DOHH2 (cell line): Measurements from ENCODE around the gene KCNH1.

ENCODE experiments used
- H3F3A ChIP-seq: fragments of 200-600 bp; sonication (generic), shearing (Covaris generic); 2 replicates; pipeline ENCODE4 v1.6.0; 2016; ENCODE audit warnings: antibody characterized with exemption, mild to moderate bottlenecking; ENCODE audit not compliant: control insufficient read depth, insufficient read depth
- H3K27ac ChIP-seq: fragments of 200-600 bp; sonication (generic); 2 replicates; pipeline ENCODE4 v1.5.1; 2014; ENCODE audit warnings: low read depth, mild to moderate bottlenecking, low read length, moderate library complexity
- H3K27me3 ChIP-seq: fragments of 200-600 bp; sonication (generic); 2 replicates; pipeline ENCODE4 v1.6.1; 2014; ENCODE audit warnings: mild to moderate bottlenecking, low read length, mixed read lengths; ENCODE audit not compliant: control insufficient read depth
- H3K36me3 ChIP-seq: fragments of 200-600 bp; sonication (generic); 2 replicates; pipeline ENCODE4 v1.6.1; 2014; ENCODE audit warnings: mild to moderate bottlenecking, low read length, moderate library complexity, mixed read lengths; ENCODE audit not compliant: control insufficient read depth
- H3K4me1 ChIP-seq: fragments of 200-600 bp; sonication (generic); 2 replicates; pipeline ENCODE4 v1.6.1; 2014; ENCODE audit warnings: mild to moderate bottlenecking, low read length, mixed read lengths; ENCODE audit not compliant: control insufficient read depth
- H3K4me2 ChIP-seq: fragments of 200-600 bp; sonication (generic); 2 replicates; pipeline ENCODE4 v1.6.0; 2014; ENCODE audit warnings: mild to moderate bottlenecking, low read length, moderate library complexity
- H3K4me3 ChIP-seq: fragments of 200-600 bp; sonication (generic); 2 replicates; pipeline ENCODE4 v1.5.1; 2014; ENCODE audit warnings: mild to moderate bottlenecking, low read length, mixed read lengths
- H3K79me2 ChIP-seq: fragments of 200-600 bp; sonication (generic); 2 replicates; pipeline ENCODE4 v1.6.1; 2014; ENCODE audit warnings: mild to moderate bottlenecking, low read length, mixed read lengths; ENCODE audit not compliant: control insufficient read depth
- H3K9me2 ChIP-seq: fragments of 200-600 bp; sonication (generic); replicated peaks from 2 replicates; pipeline ENCODE4 v1.6.1; 2014; ENCODE audit warnings: mild to moderate bottlenecking, low read length, mixed read lengths; ENCODE audit not compliant: control insufficient read depth
- H3K9me3 ChIP-seq: fragments of 200-600 bp; sonication (generic); 2 replicates; pipeline ENCODE4 v1.6.1; 2014; ENCODE audit warnings: antibody characterized with exemption, low read length, mixed read lengths; ENCODE audit not compliant: control insufficient read depth, insufficient read depth
- H4K20me1 ChIP-seq: fragments of 200-600 bp; sonication (generic); 2 replicates; pipeline ENCODE4 v1.6.0; 2014; ENCODE audit warnings: low read depth, mild to moderate bottlenecking, antibody characterized with exemption, low read length, moderate library complexity; ENCODE audit not compliant: control insufficient read depth, insufficient read depth
- EZH2phosphoT487 ChIP-seq: fragments of 200-600 bp; sonication (generic); IDR thresholded peaks from 2 replicates; pipeline ENCODE4 v1.6.1; 2017; ENCODE audit warnings: borderline replicate concordance, mild to moderate bottlenecking, antibody characterized with exemption, low read length, moderate library complexity, mixed read lengths
- TF ChIP-seq, protein P1 (sequence below): fragments of 200-600 bp; sonication (generic); IDR thresholded peaks from one replicate; pipeline ENCODE4 v1.5.1; 2014; ENCODE audit warnings: antibody characterized with exemption, mild to moderate bottlenecking, low read depth, low read length; ENCODE audit not compliant: poor library complexity, severe bottlenecking

Gene KCNH1

DNA sequence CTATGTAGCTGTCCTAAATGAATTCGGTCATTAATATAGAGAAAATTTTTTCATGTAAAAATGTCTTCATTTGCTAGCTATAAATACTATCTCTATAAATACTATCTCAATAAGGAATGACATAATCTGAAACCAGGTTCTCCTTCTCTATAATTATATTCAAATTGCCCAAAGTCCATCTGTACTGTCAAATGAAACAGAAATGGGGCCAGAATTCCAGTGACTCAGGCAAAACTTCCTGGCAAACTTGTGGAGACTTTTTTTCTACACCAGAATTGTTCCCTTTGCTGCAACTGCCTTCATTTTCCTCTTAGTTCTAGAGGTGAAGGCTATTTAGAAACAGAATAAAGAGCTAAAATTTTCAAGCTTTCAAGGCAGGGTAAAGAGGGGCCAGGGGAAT is 152.5 kb downstream of the KCNH1 start:
- no peaks in the 10 kb centered on the region for H3K27me3 ChIP-seq
- no peak overlapping the region for H3K4me2 ChIP-seq
- no peak overlapping the region for H3K27ac ChIP-seq
- H3K4me1 ChIP-seq, result no peaks in the 10 kb centered on the region
- TF ChIP-seq, protein P1, sequence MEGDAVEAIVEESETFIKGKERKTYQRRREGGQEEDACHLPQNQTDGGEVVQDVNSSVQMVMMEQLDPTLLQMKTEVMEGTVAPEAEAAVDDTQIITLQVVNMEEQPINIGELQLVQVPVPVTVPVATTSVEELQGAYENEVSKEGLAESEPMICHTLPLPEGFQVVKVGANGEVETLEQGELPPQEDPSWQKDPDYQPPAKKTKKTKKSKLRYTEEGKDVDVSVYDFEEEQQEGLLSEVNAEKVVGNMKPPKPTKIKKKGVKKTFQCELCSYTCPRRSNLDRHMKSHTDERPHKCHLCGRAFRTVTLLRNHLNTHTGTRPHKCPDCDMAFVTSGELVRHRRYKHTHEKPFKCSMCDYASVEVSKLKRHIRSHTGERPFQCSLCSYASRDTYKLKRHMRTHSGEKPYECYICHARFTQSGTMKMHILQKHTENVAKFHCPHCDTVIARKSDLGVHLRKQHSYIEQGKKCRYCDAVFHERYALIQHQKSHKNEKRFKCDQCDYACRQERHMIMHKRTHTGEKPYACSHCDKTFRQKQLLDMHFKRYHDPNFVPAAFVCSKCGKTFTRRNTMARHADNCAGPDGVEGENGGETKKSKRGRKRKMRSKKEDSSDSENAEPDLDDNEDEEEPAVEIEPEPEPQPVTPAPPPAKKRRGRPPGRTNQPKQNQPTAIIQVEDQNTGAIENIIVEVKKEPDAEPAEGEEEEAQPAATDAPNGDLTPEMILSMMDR, result no peak
- no peak for TF ChIP-seq EZH2phosphoT487
- H3F3A ChIP-seq, result no peaks in the 10 kb centered on the region
- no peaks in the 10 kb centered on the region for H3K79me2 ChIP-seq
- no peaks in the 10 kb centered on the region for H3K9me2 ChIP-seq
- no peaks in the 10 kb centered on the region for H4K20me1 ChIP-seq
- H3K9me3 ChIP-seq, result no peaks in the 10 kb centered on the region
- no peaks in the 10 kb centered on the region for H3K36me3 ChIP-seq
- H3K4me3 ChIP-seq, result no peak overlapping the region

DNA sequence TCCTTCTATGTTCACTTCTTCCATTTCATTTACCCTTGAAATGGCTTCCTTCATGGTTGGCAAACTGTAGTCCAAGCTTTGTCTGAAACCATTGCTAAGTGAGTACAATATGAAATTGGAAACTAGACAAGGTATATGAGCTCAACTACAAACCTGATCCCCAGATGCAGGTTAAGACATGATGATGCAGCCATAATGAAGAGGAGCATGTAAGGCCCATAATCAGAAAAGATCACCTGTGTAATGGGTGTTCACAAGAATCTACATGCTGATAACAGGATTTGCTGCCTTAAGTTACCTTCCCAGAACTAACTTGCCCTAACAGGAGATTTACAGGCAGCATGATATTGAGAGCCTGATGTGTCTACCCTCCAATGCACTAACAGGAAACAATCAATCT is 153.9 kb downstream of the KCNH1 start:
- H3F3A ChIP-seq, result no peaks in the 10 kb centered on the region
- TF ChIP-seq, protein P1, result no peak
- no peak for TF ChIP-seq EZH2phosphoT487
- H3K27ac ChIP-seq, result no peak overlapping the region
- H3K79me2 ChIP-seq, result no peaks in the 10 kb centered on the region
- no peaks in the 10 kb centered on the region for H3K9me2 ChIP-seq
- H3K4me1 ChIP-seq, result no peaks in the 10 kb centered on the region
- H3K4me3 ChIP-seq, result no peak overlapping the region
- no peaks in the 10 kb centered on the region for H3K9me3 ChIP-seq
- no peak overlapping the region for H3K4me2 ChIP-seq
- H3K27me3 ChIP-seq, result no peaks in the 10 kb centered on the region
- H4K20me1 ChIP-seq, result no peaks in the 10 kb centered on the region
- no peaks in the 10 kb centered on the region for H3K36me3 ChIP-seq

DNA sequence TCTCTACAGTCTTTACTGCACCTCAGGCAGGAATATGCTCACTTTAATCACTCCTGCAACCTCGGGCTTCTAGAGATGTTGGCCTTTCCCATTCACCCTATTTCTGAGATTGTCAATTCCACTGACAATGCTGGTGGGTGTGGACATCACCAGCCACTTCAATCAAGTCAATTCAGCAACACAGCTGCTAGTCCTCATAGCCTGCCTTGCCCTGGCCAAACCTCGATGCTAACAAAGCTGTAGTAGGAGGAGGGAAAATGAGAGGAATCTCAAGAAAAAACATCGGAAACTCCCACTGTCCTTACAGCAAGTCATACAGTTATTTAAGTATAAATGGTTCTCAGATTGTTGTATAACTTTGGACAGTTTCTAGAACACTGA is 155.0 kb downstream of the KCNH1 start:
- H3K27ac ChIP-seq, result no peak overlapping the region
- H3F3A ChIP-seq, result no peaks in the 10 kb centered on the region
- H3K79me2 ChIP-seq, result no peaks in the 10 kb centered on the region
- no peaks in the 10 kb centered on the region for H4K20me1 ChIP-seq
- no peak overlapping the region for H3K4me2 ChIP-seq
- H3K4me3 ChIP-seq, result no peak overlapping the region
- no peaks in the 10 kb centered on the region for H3K9me3 ChIP-seq
- no peaks in the 10 kb centered on the region for H3K36me3 ChIP-seq
- H3K4me1 ChIP-seq, result no peaks in the 10 kb centered on the region
- no peaks in the 10 kb centered on the region for H3K27me3 ChIP-seq
- TF ChIP-seq, protein P1, result no peak
- no peak for TF ChIP-seq EZH2phosphoT487
- no peaks in the 10 kb centered on the region for H3K9me2 ChIP-seq
